OCI-LY7 (cell line): ENCODE measurements around the gene ANKS1B. TPM values are rescaled to one million over a fixed set of nuclear protein-coding genes. Genes with fewer than 3 reads are reported as not detected.

ENCODE experiments used
- BruUV-seq: library from RNA; stranded (reverse); fragments of 400-500 nt; replicated peaks from 2 replicates; lab custom pipeline; 2021; lab: Mats Ljungman, UMichigan
- CTCF ChIA-PET: fragments of 300-600 bp; sonication (Branson Sonifier 250); formaldehyde crosslinking; loops from one replicate; lab custom pipeline; 2022; ENCODE audit warnings: antibody characterized with exemption; ENCODE audit not compliant: unreplicated experiment; lab: Charles Lee
- POLR2A ChIA-PET: fragments of 300-600 bp; sonication (Branson Sonifier 250); formaldehyde crosslinking; loops from one replicate; lab custom pipeline; 2022; ENCODE audit warnings: antibody characterized with exemption; lab: Charles Lee
- DNase-seq: peaks from one replicate; pipeline ENCODE4 v3.0.0-alpha.2; 2015; ENCODE audit warnings: low spot score
- H2AFZ ChIP-seq: fragments of 200-600 bp; sonication (generic), shearing (Covaris generic); 2 replicates; pipeline ENCODE4 v1.6.1; 2014; ENCODE audit warnings: mild to moderate bottlenecking, antibody characterized with exemption, low read length, moderate library complexity
- H3K27ac ChIP-seq: fragments of 200-600 bp; sonication (generic); 2 replicates; pipeline ENCODE4 v1.5.1; 2014; ENCODE audit warnings: mixed run types, low read depth, mild to moderate bottlenecking, moderate library complexity, low read length, inconsistent platforms; ENCODE audit not compliant: poor library complexity, severe bottlenecking
- H3K36me3 ChIP-seq: fragments of 200-600 bp; sonication (generic); 2 replicates; pipeline ENCODE4 v1.6.1; 2014; ENCODE audit warnings: mild to moderate bottlenecking, antibody characterized with exemption, low read length, moderate library complexity, mixed read lengths; ENCODE audit not compliant: insufficient read depth
- H3K4me1 ChIP-seq: fragments of 200-600 bp; sonication (generic); 2 replicates; pipeline ENCODE4 v1.5.1; 2014; ENCODE audit warnings: mild to moderate bottlenecking, low read length; ENCODE audit not compliant: insufficient read depth, poor library complexity, severe bottlenecking
- H3K4me2 ChIP-seq: fragments of 200-600 bp; sonication (generic); 2 replicates; pipeline ENCODE4 v1.6.1; 2014; ENCODE audit warnings: mild to moderate bottlenecking, low read length
- H3K4me3 ChIP-seq: fragments of 200-600 bp; sonication (generic); 2 replicates; pipeline ENCODE4 v1.5.1; 2014; ENCODE audit warnings: mild to moderate bottlenecking, low read depth, low read length; ENCODE audit not compliant: poor library complexity, severe bottlenecking
- H3K79me2 ChIP-seq: fragments of 200-600 bp; sonication (generic); 2 replicates; pipeline ENCODE4 v1.6.1; 2016; ENCODE audit warnings: low read depth, mild to moderate bottlenecking, low read length, moderate library complexity, mixed read lengths; ENCODE audit not compliant: insufficient read depth
- H3K9me2 ChIP-seq: fragments of 200-600 bp; sonication (generic); 2 replicates; pipeline ENCODE4 v1.6.1; 2016; ENCODE audit warnings: mild to moderate bottlenecking, low read length, mixed read lengths; ENCODE audit not compliant: insufficient read depth
- H3K9me3 ChIP-seq: fragments of 200-600 bp; sonication (generic); 2 replicates; pipeline ENCODE4 v1.6.1; 2014; ENCODE audit warnings: mild to moderate bottlenecking, mixed run types, low read length, mixed read lengths
- H4K20me1 ChIP-seq: fragments of 200-600 bp; sonication (generic); 2 replicates; pipeline ENCODE4 v1.6.1; 2014; ENCODE audit warnings: mild to moderate bottlenecking, antibody characterized with exemption, low read length, moderate library complexity, mixed read lengths; ENCODE audit not compliant: insufficient read depth
- CTCF ChIP-seq: fragments of 200-600 bp; sonication (generic); conservative IDR thresholded peaks from 2 replicates; pipeline ENCODE4 v1.5.1; 2014; ENCODE audit warnings: mild to moderate bottlenecking, antibody characterized with exemption, low read length, moderate library complexity, mixed read lengths
- EZH2phosphoT487 ChIP-seq: fragments of 200-600 bp; sonication (generic); IDR thresholded peaks from 2 replicates; pipeline ENCODE4 v1.6.1; 2018; ENCODE audit warnings: low read depth, borderline replicate concordance, mild to moderate bottlenecking, mixed run types, antibody characterized with exemption, low read length, moderate library complexity, mixed read lengths
- intact Hi-C: fragments of 100-400 bp; cut with micrococcal nuclease; formaldehyde crosslinking; loops from one replicate; pipeline ENCODE4 v1.10.0; 2022; ENCODE audit not compliant: unreplicated experiment
- total RNA-seq, 2 experiments: library from RNA; depleted of rRNA in 1 of 2; stranded (reverse); fragments of >200 nt in 1 of 2; shearing (Covaris generic) in 1 of 2; gene quantifications; 2 replicates each; pipeline ENCODE4 v1.2.3, GENCODE V29; 2014 to 2022

ANKS1B gene
- total RNA-seq, 2 experiments from 2014 or later, result 2.9 to 6.0 TPM

GRCh38 chr12:99427104-99427503, 557.6 kb downstream of the ANKS1B start:
- no peak overlapping the region for H3K4me3 ChIP-seq
- intact Hi-C loops, result no loop called here
- peaks cover 11% of the 10 kb centered on the region for H3K4me1 ChIP-seq
- TF ChIP-seq CTCF, result no peak
- TF ChIP-seq EZH2phosphoT487, result no peak
- DNase-seq, result peak; percentile 47
- H3K4me2 ChIP-seq, result peak overlapping the region; percentile 44; the same call in 1 of the 2 replicates
- peaks cover 4% of the 10 kb centered on the region; the same call in 1 of the 2 replicates for H3K36me3 ChIP-seq
- H2AFZ ChIP-seq, result peak overlapping the region; percentile 84
- H4K20me1 ChIP-seq, result no peaks in the 10 kb centered on the region
- CTCF ChIA-PET, result interaction anchor here (0.6 kb wide), 1 partner anchor 18 kb away, joined by 3 read pairs; no protein-coding TSS in a partner anchor
- BruUV-seq, result no TSS peak
- no peaks in the 10 kb centered on the region for H3K79me2 ChIP-seq
- no peak overlapping the region for H3K27ac ChIP-seq
- POLR2A ChIA-PET, result interaction anchor here (0.8 to 1.0 kb wide), 2 partner anchors 15 to 36 kb away, joined by 3 to 7 read pairs; no protein-coding TSS in a partner anchor
- H3K9me2 ChIP-seq, result no peaks in the 10 kb centered on the region
- no peaks in the 10 kb centered on the region; the same call in 1 of the 2 replicates for H3K9me3 ChIP-seq

- Histone ChIP-seq H3K36me3 (peaks cover 13% of the 10 kb centered on the region; the same call in 1 of the 2 replicates), H3K27ac (no peak overlapping the region), H3K4me3 (no peak overlapping the region), H3K4me1 (peaks cover 7% of the 10 kb centered on the region), H3K9me2 (no peaks in the 10 kb centered on the region), H3K9me3 (peaks cover 47% of the 10 kb centered on the region), H3K79me2 (no peaks in the 10 kb centered on the region), H4K20me1 (no peaks in the 10 kb centered on the region), H3K4me2 (no peak overlapping the region), H2AFZ (no peak overlapping the region)
- no TSS peak for BruUV-seq
- intact Hi-C loops, result no loop called here
- POLR2A ChIA-PET, result interaction anchor here (1.2 kb wide), 1 partner anchor 30 kb away, joined by 3 read pairs; no protein-coding TSS in a partner anchor
- CTCF ChIA-PET, result interaction anchor here (0.6 kb wide), 1 partner anchor 207 kb away, joined by 3 read pairs; no protein-coding TSS in a partner anchor
- DNase-seq, result no peak
- TF ChIP-seq EZH2phosphoT487 (no peak), CTCF (no peak)
Observed at GRCh38 chr12:99418379-99418778, 566.4 kb downstream of the ANKS1B start.

- Histone ChIP-seq H3K27ac (peak overlapping the region; percentile 37), H3K4me3 (no peak overlapping the region), H3K4me1 (peaks cover 12% of the 10 kb centered on the region), H3K79me2 (no peaks in the 10 kb centered on the region), H2AFZ (peak overlapping the region; percentile 76; the same call in 1 of the 2 replicates), H3K9me2 (no peaks in the 10 kb centered on the region), H3K36me3 (peaks cover 20% of the 10 kb centered on the region; the same call in 1 of the 2 replicates), H4K20me1 (no peaks in the 10 kb centered on the region), H3K4me2 (peak overlapping the region; percentile 34; the same call in 1 of the 2 replicates), H3K9me3 (peaks cover 59% of the 10 kb centered on the region)
- intact Hi-C loops, result no loop called here
- TF ChIP-seq EZH2phosphoT487 (no peak), CTCF (no peak)
- BruUV-seq, result no TSS peak
- CTCF ChIA-PET, result interaction anchor here (0.7 kb wide), 1 partner anchor 320 kb away, joined by 3 read pairs; no protein-coding TSS in a partner anchor
- POLR2A ChIA-PET, result interaction anchor here (0.7 to 2.1 kb wide), 5 partner anchors 10 to 187 kb away, joined by 3 to 9 read pairs (median 3); no protein-coding TSS in a partner anchor
- peak; percentile 63 for DNase-seq
Observed at GRCh38 chr12:99413751-99414150, 571.0 kb downstream of the ANKS1B start.
